K562 (cell line): ENCODE results near the gene TRAPPC2B. TPM values are rescaled to one million over a fixed set of nuclear protein-coding genes. Genes with fewer than 3 reads are reported as not detected.

Experiments
- BRCA1 ChIP-seq, 2 experiments: fragments of 450-650 bp in 1 of 2; sonication (generic) in 1 of 2; formaldehyde crosslinking in 1 of 2; IDR thresholded peaks; 2 replicates each; pipeline versions ENCODE4 v1.5.0 to v1.6.1; 2017 to 2020; ENCODE audit warnings: mild to moderate bottlenecking in 1 of 2, missing genetic modification reagents in 1 of 2
- BRF1 ChIP-seq: IDR thresholded peaks from 3 replicates; pipeline ENCODE4 v1.6.1; 2011; ENCODE audit warnings: borderline replicate concordance, mild to moderate bottlenecking; ENCODE audit not compliant: insufficient read length; ENCODE audit errors: extremely low read depth
- DDX20 ChIP-seq: fragments of 450-650 bp; IDR thresholded peaks from 2 replicates; pipeline ENCODE4 v1.6.1; 2016; ENCODE audit warnings: missing genetic modification characterization, low read depth, mild to moderate bottlenecking, missing compliant biosample characterization, moderate library complexity
- KDM4B ChIP-seq, 2 experiments: fragments of 450-650 bp in 1 of 2; sonication (generic) in 1 of 2; IDR thresholded peaks; 2 replicates each; pipeline ENCODE4 v1.6.1; 2016 to 2017; ENCODE audit warnings: borderline replicate concordance in 2 of 2, antibody characterized with exemption in 1 of 2, low read depth in 1 of 2, mild to moderate bottlenecking in 1 of 2
- NUFIP1 ChIP-seq: fragments of 450-650 bp; IDR thresholded peaks from 2 replicates; pipeline ENCODE4 v1.6.1; 2018; ENCODE audit not compliant: partially characterized antibody
- TBL1XR1 ChIP-seq, 2 experiments: IDR thresholded peaks; 2 replicates each; pipeline ENCODE4 v1.6.1; 2012; ENCODE audit warnings: improper control_type of control experiment in 2 of 2, low read length in 2 of 2, mild to moderate bottlenecking in 1 of 2
- TRIM28 ChIP-seq: fragments of 450-650 bp; IDR thresholded peaks from 2 replicates; pipeline ENCODE4 v1.6.1; 2017
- ZNF354B ChIP-seq: fragments of 250-450 bp; sonication (Bioruptor Pico); IDR thresholded peaks from 2 replicates; pipeline ENCODE4 v1.4.0; 2020
- ZNF507 ChIP-seq: conservative IDR thresholded peaks from 2 replicates; pipeline ENCODE4 v1.6.1; 2017; ENCODE audit warnings: missing genetic modification characterization, missing compliant biosample characterization
- polyA plus RNA-seq, 8 experiments: library from polyadenylated mRNA; depleted of rRNA in 4 of 8; stranded (reverse) in 5 of 8; unstranded in 3 of 8; fragments of >200 nt; fragmentation: Nextera tagmentation in 2 of 8; fragmentation: Illumina TruSeq in 1 of 8; extraction: Ambion mirVana in 2 of 8; extraction: Trizol in 1 of 8; gene quantifications; 2 replicates each; pipeline versions ENCODE4 v1.2.1 to v1.2.3, GENCODE V29; 2011 to 2014; ENCODE audit warnings: inconsistent platforms in 1 of 8, missing spikeins in 1 of 8
- total RNA-seq, 7 experiments: library from RNA; depleted of rRNA in 6 of 7; stranded (reverse); fragments of >200 nt in 6 of 7; fragmentation: Illumina TruSeq in 2 of 7; extraction: Trizol in 2 of 7; gene quantifications; 2 replicates each; pipeline versions ENCODE4 v1.2.1 to v1.2.3, GENCODE V29; 2011 to 2021; ENCODE audit warnings: low replicate concordance in 1 of 7
- TF ChIP-seq, protein P1 (sequence below), 2 experiments: fragments of 450-650 bp in 1 of 2; sonication (generic) in 1 of 2; formaldehyde crosslinking; conservative IDR thresholded peaks; 2 replicates each; pipeline versions ENCODE4 v1.4.0 to v1.8.1; 2020 to 2022; ENCODE audit warnings: mild to moderate bottlenecking in 1 of 2, missing genetic modification reagents in 1 of 2
- TF ChIP-seq, protein P2 (sequence below): fragments of 450-650 bp; IDR thresholded peaks from 2 replicates; pipeline ENCODE4 v1.6.1; 2016; ENCODE audit warnings: low read depth
- TF ChIP-seq, protein P3 (sequence below): IDR thresholded peaks from 2 replicates; pipeline ENCODE4 v1.6.1; 2016; ENCODE audit warnings: missing genetic modification characterization, missing compliant biosample characterization
- TF ChIP-seq, protein P4 (sequence below): fragments of 450-650 bp; formaldehyde crosslinking; IDR thresholded peaks from 2 replicates; pipeline ENCODE4 v1.4.0; 2020; ENCODE audit warnings: mild to moderate bottlenecking, moderate library complexity

The TRAPPC2B gene
- total and polyA plus RNA-seq, 9 of the 15 experiments (the other 6 are each of a cell fraction or from before 2014, with no cell fraction given), result 2.2 to 20.4 (median 4.6) TPM

DNA sequence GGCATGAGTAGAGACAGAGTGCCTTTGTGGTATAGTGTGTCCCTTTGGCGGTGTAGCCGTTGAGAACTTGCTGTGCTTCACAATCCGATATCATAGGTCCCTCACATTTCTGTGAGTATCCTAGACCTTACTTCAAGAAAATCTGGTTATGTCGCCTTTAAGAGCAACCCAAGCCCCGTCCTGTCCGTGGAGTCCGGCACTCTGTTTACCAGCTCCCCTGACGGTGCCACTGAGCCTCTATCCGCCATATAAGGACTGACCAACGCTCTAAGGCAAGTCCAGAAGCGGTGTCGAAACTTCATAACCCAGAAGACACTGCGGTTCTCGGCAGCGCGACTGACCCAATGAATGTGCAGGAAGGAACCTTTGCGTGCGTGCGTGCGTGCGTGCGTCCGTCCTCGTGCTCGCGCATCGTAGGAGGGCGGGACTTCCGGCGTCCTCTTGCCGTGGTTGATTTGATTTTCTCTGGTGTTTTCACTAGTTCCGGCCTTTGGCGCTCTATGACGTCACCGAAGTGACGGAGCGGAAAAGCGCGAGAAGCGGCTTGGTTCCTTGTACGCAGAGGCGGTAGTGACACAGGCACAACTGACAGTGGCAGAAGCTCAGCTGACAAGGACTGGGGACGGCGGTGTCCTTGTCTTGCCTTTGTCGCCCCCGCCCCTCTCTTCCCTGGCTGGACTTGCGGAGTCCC is at the start of gene TRAPPC2B, which contains the start of gene ZNF547 (continued):
- TF ChIP-seq, protein P1, sequence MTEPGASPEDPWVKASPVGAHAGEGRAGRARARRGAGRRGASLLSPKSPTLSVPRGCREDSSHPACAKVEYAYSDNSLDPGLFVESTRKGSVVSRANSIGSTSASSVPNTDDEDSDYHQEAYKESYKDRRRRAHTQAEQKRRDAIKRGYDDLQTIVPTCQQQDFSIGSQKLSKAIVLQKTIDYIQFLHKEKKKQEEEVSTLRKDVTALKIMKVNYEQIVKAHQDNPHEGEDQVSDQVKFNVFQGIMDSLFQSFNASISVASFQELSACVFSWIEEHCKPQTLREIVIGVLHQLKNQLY (CRISPR knock-in tag; conservative IDR thresholded peaks at IDR 0.05), result no peak
- no peak for TF ChIP-seq TRIM28
- TF ChIP-seq, protein P2, sequence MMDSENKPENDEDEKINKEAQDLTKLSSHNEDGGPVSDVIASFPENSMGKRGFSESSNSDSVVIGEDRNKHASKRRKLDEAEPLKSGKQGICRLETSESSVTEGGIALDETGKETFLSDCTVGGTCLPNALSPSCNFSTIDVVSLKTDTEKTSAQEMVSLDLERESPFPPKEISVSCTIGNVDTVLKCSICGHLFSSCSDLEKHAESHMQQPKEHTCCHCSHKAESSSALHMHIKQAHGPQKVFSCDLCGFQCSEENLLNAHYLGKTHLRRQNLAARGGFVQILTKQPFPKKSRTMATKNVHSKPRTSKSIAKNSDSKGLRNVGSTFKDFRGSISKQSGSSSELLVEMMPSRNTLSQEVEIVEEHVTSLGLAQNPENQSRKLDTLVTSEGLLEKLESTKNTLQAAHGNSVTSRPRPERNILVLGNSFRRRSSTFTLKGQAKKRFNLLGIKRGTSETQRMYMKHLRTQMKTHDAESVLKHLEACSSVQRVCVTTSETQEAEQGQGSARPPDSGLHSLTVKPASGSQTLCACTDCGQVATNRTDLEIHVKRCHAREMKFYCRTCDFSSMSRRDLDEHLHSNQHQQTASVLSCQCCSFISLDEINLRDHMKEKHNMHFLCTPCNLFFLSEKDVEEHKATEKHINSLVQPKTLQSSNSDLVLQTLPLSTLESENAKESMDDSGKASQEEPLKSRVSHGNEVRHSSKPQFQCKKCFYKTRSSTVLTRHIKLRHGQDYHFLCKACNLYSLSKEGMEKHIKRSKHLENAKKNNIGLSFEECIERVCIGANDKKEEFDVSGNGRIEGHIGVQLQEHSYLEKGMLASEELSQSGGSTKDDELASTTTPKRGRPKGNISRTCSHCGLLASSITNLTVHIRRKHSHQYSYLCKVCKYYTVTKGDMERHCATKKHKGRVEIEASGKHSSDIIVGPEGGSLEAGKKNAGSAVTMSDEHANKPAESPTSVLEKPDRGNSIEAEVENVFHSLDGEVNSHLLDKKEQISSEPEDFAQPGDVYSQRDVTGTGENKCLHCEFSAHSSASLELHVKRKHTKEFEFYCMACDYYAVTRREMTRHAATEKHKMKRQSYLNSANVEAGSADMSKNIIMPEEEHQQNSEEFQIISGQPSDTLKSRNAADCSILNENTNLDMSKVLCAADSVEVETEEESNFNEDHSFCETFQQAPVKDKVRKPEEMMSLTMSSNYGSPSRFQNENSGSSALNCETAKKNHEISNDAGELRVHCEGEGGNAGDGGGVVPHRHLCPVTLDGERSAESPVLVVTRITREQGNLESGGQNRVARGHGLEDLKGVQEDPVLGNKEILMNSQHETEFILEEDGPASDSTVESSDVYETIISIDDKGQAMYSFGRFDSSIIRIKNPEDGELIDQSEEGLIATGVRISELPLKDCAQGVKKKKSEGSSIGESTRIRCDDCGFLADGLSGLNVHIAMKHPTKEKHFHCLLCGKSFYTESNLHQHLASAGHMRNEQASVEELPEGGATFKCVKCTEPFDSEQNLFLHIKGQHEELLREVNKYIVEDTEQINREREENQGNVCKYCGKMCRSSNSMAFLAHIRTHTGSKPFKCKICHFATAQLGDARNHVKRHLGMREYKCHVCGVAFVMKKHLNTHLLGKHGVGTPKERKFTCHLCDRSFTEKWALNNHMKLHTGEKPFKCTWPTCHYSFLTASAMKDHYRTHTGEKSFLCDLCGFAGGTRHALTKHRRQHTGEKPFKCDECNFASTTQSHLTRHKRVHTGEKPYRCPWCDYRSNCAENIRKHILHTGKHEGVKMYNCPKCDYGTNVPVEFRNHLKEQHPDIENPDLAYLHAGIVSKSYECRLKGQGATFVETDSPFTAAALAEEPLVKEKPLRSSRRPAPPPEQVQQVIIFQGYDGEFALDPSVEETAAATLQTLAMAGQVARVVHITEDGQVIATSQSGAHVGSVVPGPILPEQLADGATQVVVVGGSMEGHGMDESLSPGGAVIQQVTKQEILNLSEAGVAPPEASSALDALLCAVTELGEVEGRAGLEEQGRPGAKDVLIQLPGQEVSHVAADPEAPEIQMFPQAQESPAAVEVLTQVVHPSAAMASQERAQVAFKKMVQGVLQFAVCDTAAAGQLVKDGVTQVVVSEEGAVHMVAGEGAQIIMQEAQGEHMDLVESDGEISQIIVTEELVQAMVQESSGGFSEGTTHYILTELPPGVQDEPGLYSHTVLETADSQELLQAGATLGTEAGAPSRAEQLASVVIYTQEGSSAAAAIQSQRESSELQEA, result no peak
- TF ChIP-seq NUFIP1, result no peak
- no peak for TF ChIP-seq ZNF354B (CRISPR knock-in tag)
- no peak for TF ChIP-seq BRCA1 (IDR thresholded peaks at IDR 0.05)
- TF ChIP-seq BRCA1 (CRISPR knock-in tag; IDR thresholded peaks at IDR 0.05), result no peak
- no peak for TF ChIP-seq DDX20 (tag)
- TF ChIP-seq TBL1XR1 (IDR thresholded peaks at IDR 0.05; ENCODE audit: low read length in 2 of 2), result no peak
- no peak for TF ChIP-seq KDM4B (IDR thresholded peaks at IDR 0.05; ENCODE audit: borderline replicate concordance in 2 of 2, low read depth in 1 of 2)
- no peak for TF ChIP-seq ZNF507
- TF ChIP-seq BRF1, result no peak
- TF ChIP-seq, protein P3, sequence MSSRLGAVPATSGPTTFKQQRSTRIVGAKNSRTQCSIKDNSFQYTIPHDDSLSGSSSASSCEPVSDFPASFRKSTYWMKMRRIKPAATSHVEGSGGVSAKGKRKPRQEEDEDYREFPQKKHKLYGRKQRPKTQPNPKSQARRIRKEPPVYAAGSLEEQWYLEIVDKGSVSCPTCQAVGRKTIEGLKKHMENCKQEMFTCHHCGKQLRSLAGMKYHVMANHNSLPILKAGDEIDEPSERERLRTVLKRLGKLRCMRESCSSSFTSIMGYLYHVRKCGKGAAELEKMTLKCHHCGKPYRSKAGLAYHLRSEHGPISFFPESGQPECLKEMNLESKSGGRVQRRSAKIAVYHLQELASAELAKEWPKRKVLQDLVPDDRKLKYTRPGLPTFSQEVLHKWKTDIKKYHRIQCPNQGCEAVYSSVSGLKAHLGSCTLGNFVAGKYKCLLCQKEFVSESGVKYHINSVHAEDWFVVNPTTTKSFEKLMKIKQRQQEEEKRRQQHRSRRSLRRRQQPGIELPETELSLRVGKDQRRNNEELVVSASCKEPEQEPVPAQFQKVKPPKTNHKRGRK (tag), result no peak
- TF ChIP-seq, protein P4, sequence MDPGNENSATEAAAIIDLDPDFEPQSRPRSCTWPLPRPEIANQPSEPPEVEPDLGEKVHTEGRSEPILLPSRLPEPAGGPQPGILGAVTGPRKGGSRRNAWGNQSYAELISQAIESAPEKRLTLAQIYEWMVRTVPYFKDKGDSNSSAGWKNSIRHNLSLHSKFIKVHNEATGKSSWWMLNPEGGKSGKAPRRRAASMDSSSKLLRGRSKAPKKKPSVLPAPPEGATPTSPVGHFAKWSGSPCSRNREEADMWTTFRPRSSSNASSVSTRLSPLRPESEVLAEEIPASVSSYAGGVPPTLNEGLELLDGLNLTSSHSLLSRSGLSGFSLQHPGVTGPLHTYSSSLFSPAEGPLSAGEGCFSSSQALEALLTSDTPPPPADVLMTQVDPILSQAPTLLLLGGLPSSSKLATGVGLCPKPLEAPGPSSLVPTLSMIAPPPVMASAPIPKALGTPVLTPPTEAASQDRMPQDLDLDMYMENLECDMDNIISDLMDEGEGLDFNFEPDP (CRISPR knock-in tag), result no peak
